PFSK-1 (cell line): ENCODE measurements around the gene RAX2.

Source experiments
- POLR2AphosphoS5 ChIP-seq: IDR thresholded peaks from 2 replicates; pipeline ENCODE4 v1.6.1; 2012; ENCODE audit warnings: low read depth, mild to moderate bottlenecking, control low read depth, low read length, moderate library complexity
- REST ChIP-seq, 2 experiments: IDR thresholded peaks; 2 replicates each; pipeline versions ENCODE4 v1.6.1 to v1.8.0; 2011 to 2012; ENCODE audit warnings: low read depth in 2 of 2, low read length in 2 of 2, control low read depth in 1 of 2, inconsistent platforms in 1 of 2, mild to moderate bottlenecking in 1 of 2, moderate library complexity in 1 of 2; ENCODE audit not compliant: insufficient read depth in 1 of 2
- TAF1 ChIP-seq: IDR thresholded peaks from 2 replicates; pipeline ENCODE4 v1.6.1; 2012; ENCODE audit warnings: low read length, control low read depth, borderline replicate concordance; ENCODE audit not compliant: insufficient read depth

- TF ChIP-seq POLR2AphosphoS5 (no peak), REST (IDR thresholded peaks at IDR 0.05; ENCODE audit: insufficient read depth in 1 of 2, low read depth in 2 of 2, low read length in 2 of 2) (no peak), TAF1 (no peak)
Measured at GRCh38 chr19:3732108-3732507, 39.9 kb downstream of the RAX2 start.
